Activated T-helper 2 cell treated with anti-CD3 and anti-CD28 coated beads, Interferon-gamma antibody, Interleukin-2, Interleukin-4, amounts not matched to agents 10 μg/mL and 5 μg/mL and 100 μg/mL, durations not matched to agents 14 hours and 24 hours and 36 hours (primary cell): ENCODE measurements around the gene COL13A1. TPM values are rescaled to one million over a fixed set of nuclear protein-coding genes. Genes with fewer than 3 reads are reported as not detected.

ENCODE experiments used
- DNase-seq: peaks from one replicate; pipeline ENCODE4 v3.0.0; 2021; ENCODE audit warnings: low spot score
- H3K27ac Mint-ChIP-seq: one replicate; pipeline ENCODE4 v1.8.0; 2021; ENCODE audit warnings: mixed read lengths
- H3K27me3 Mint-ChIP-seq: one replicate; pipeline ENCODE4 v1.8.0; 2021; ENCODE audit warnings: low read depth, mixed read lengths
- H3K36me3 Mint-ChIP-seq: one replicate; pipeline ENCODE4 v1.8.0; 2021; ENCODE audit warnings: low read depth, mixed read lengths
- H3K4me1 Mint-ChIP-seq: one replicate; pipeline ENCODE4 v1.8.0; 2021; ENCODE audit warnings: low read depth, mixed read lengths
- H3K4me3 Mint-ChIP-seq: one replicate; pipeline ENCODE4 v1.8.0; 2021; ENCODE audit warnings: low read depth, mild to moderate bottlenecking, moderate library complexity, mixed read lengths
- H3K9me3 Mint-ChIP-seq: one replicate; pipeline ENCODE4 v1.8.0; 2021; ENCODE audit warnings: mixed read lengths
- intact Hi-C: fragments of 100-400 bp; cut with micrococcal nuclease; formaldehyde crosslinking; loops from one replicate; pipeline ENCODE4 v1.15.1; 2023
- total RNA-seq: library from RNA; stranded (reverse); gene quantifications from 2 replicates; pipeline ENCODE4 v1.2.3, GENCODE V29; 2022

COL13A1 gene
- total RNA-seq, 1 donor from 2014 or later, result not detected

GRCh38 chr10:69928339-69928738 is 126.6 kb downstream of the COL13A1 start:
- H3K27ac Mint-ChIP-seq, result no peak overlapping the region
- H3K4me3 Mint-ChIP-seq, result no peak overlapping the region
- H3K27me3 Mint-ChIP-seq, result peaks cover 2% of the 10 kb centered on the region
- no peaks in the 10 kb centered on the region for H3K4me1 Mint-ChIP-seq
- DNase-seq, result no peak
- no peaks in the 10 kb centered on the region for H3K36me3 Mint-ChIP-seq
- no peaks in the 10 kb centered on the region for H3K9me3 Mint-ChIP-seq
- intact Hi-C loops, result no loop called here

GRCh38 chr10:69929575-69929974 is 127.9 kb downstream of the COL13A1 start:
- Mint-ChIP-seq H3K9me3 (no peaks in the 10 kb centered on the region), H3K4me3 (no peak overlapping the region), H3K27ac (no peak overlapping the region), H3K27me3 (peaks cover 2% of the 10 kb centered on the region), H3K36me3 (no peaks in the 10 kb centered on the region), H3K4me1 (no peaks in the 10 kb centered on the region)
- no peak for DNase-seq
- intact Hi-C loops, result no loop called here

DNA sequence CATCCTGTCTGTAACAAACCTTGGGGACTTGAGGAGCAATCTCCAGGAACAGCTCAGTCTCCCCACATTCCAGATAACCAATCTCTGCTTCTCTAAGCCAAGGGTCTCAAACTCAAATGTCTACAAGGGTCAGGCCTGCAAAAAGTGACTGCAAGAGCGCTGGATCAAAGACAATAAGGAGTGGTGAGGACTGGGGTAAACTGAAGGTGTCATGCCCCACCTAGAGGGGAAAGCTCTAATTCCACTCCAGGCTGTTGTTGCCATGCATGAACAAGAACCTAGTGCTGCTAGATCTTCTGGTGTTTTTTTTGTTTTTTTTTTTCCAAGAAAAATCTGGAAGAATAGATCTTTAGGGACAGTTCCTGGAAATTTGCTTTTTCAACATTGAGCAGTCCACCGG is 133.1 kb downstream of the COL13A1 start:
- no peak overlapping the region for H3K4me3 Mint-ChIP-seq
- no peaks in the 10 kb centered on the region for H3K27me3 Mint-ChIP-seq
- DNase-seq, result no peak
- no peak overlapping the region for H3K27ac Mint-ChIP-seq
- intact Hi-C loops, result no loop called here
- H3K9me3 Mint-ChIP-seq, result no peaks in the 10 kb centered on the region
- no peaks in the 10 kb centered on the region for H3K36me3 Mint-ChIP-seq
- H3K4me1 Mint-ChIP-seq, result no peaks in the 10 kb centered on the region

- H3K4me3 Mint-ChIP-seq, result no peak overlapping the region
- H3K27ac Mint-ChIP-seq, result no peak overlapping the region
- H3K4me1 Mint-ChIP-seq, result no peaks in the 10 kb centered on the region
- intact Hi-C loops, result no loop called here
- no peaks in the 10 kb centered on the region for H3K9me3 Mint-ChIP-seq
- no peak for DNase-seq
- H3K27me3 Mint-ChIP-seq, result no peaks in the 10 kb centered on the region
- H3K36me3 Mint-ChIP-seq, result no peaks in the 10 kb centered on the region
Measured at GRCh38 chr10:69936091-69936490, 134.4 kb downstream of the COL13A1 start.

GRCh38 chr10:69938541-69938991 is 136.9 kb downstream of the COL13A1 start:
- intact Hi-C loops, result no loop called here
- H3K27ac Mint-ChIP-seq, result no peak overlapping the region

DNA sequence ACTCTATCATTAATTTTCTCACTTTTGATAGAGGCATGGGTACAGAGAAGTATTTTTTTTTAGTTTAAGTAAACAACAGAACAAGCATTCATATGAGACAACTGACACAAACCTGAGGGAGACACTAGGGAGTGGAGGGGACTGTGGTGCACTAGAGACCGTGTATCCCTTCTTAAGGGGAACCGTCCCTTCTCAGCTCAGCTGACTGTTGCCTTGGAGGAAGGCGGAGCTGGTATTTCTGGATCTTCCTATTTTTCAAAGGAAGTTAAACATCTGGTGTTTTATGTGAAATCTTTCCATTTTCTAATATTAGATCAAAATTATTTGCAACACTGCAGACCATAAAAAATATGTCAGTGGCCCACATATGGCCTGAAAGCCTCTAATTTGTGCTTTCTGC is 137.4 kb downstream of the COL13A1 start:
- Mint-ChIP-seq H3K27me3 (no peaks in the 10 kb centered on the region), H3K36me3 (no peaks in the 10 kb centered on the region), H3K9me3 (no peaks in the 10 kb centered on the region), H3K4me1 (no peaks in the 10 kb centered on the region), H3K27ac (no peak overlapping the region), H3K4me3 (no peak overlapping the region)
- DNase-seq, result no peak
- intact Hi-C loops, result no loop called here

More at GRCh38 chr10:69938541-69938991, 136.9 kb downstream of the COL13A1 start:
- DNase-seq, result no peak
- Mint-ChIP-seq H3K4me3 (no peak overlapping the region), H3K4me1 (no peaks in the 10 kb centered on the region), H3K9me3 (no peaks in the 10 kb centered on the region), H3K36me3 (no peaks in the 10 kb centered on the region), H3K27me3 (no peaks in the 10 kb centered on the region)

- intact Hi-C loops, result no loop called here
- no peak overlapping the region for H3K27ac Mint-ChIP-seq
- no peaks in the 10 kb centered on the region for H3K9me3 Mint-ChIP-seq
- no peaks in the 10 kb centered on the region for H3K27me3 Mint-ChIP-seq
- H3K4me1 Mint-ChIP-seq, result no peaks in the 10 kb centered on the region
- H3K36me3 Mint-ChIP-seq, result no peaks in the 10 kb centered on the region
- DNase-seq, result no peak
- H3K4me3 Mint-ChIP-seq, result no peak overlapping the region
Measured at GRCh38 chr10:69939481-69939880, 137.8 kb downstream of the COL13A1 start.

- no peaks in the 10 kb centered on the region for H3K27me3 Mint-ChIP-seq
- H3K9me3 Mint-ChIP-seq, result no peaks in the 10 kb centered on the region
- H3K36me3 Mint-ChIP-seq, result no peaks in the 10 kb centered on the region
- intact Hi-C loops, result no loop called here
- H3K4me1 Mint-ChIP-seq, result no peaks in the 10 kb centered on the region
- no peak for DNase-seq
- no peak overlapping the region for H3K4me3 Mint-ChIP-seq
- H3K27ac Mint-ChIP-seq, result no peak overlapping the region
Measured at GRCh38 chr10:69941730-69942129, 140.0 kb downstream of the COL13A1 start.

DNA sequence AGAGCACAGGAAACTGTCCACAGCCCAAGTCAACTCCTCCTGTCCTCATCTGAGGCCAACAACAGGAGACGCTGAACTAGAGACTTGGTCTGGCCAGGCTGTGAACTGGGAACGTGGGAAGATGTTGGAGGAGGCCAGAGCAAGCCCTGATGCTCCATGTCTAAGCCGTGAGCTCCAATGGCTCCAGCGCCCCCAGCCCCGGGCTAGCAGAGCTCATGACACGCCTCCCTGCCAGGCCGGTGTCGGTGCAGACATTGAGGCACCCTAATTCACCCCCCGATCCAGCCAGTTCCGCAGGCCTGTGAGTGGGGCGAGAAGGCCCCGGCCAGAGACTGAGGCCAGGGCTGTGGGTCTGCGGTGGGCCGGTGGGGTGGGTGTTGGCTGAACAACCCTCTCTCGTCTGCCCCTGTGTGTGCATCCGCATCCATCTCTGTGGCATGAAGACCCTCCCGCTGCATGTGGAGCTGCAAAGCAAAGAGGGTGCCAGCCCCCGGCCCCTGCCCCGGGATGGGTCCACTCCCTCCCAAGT is 141.7 kb downstream of the COL13A1 start:
- H3K27me3 Mint-ChIP-seq, result no peaks in the 10 kb centered on the region
- H3K4me3 Mint-ChIP-seq, result no peak overlapping the region

GRCh38 chr10:69944761-69945160 is 143.1 kb downstream of the COL13A1 start:
- intact Hi-C loops, result no loop called here
- H3K36me3 Mint-ChIP-seq, result no peaks in the 10 kb centered on the region
- no peak overlapping the region for H3K4me3 Mint-ChIP-seq
- no peak for DNase-seq
- no peaks in the 10 kb centered on the region for H3K27me3 Mint-ChIP-seq
- no peak overlapping the region for H3K27ac Mint-ChIP-seq
- no peaks in the 10 kb centered on the region for H3K9me3 Mint-ChIP-seq
- no peaks in the 10 kb centered on the region for H3K4me1 Mint-ChIP-seq

More for the DNA sequence above, 141.7 kb downstream of the COL13A1 start:
- Mint-ChIP-seq H3K4me1 (no peaks in the 10 kb centered on the region), H3K9me3 (no peaks in the 10 kb centered on the region), H3K36me3 (no peaks in the 10 kb centered on the region), H3K27ac (no peak overlapping the region)
- intact Hi-C loops, result no loop called here
- no peak for DNase-seq

DNA sequence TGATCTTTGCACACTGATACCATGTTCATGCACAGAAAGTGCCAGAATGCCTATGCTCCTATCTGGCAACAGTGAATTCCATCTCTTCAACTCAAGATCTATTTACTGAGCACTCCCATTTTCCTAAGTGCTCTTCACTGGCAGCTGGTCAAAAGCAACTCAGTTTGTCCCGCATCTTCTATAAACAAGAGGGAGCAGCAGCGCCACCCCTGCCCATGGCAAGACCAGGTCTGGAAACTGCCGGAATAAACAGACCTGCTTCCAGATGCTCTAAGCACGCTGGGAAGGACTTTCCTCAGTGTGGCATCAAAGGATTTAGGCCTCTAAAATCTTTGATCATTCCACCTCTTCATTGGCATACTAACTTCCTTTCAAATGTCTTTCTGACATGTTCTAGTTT is 146.6 kb downstream of the COL13A1 start:
- intact Hi-C loops, result no loop called here
- Mint-ChIP-seq H3K9me3 (no peaks in the 10 kb centered on the region), H3K4me3 (no peak overlapping the region), H3K27me3 (peaks cover 3% of the 10 kb centered on the region), H3K4me1 (no peaks in the 10 kb centered on the region), H3K36me3 (no peaks in the 10 kb centered on the region), H3K27ac (no peak overlapping the region)
- no peak for DNase-seq

DNA sequence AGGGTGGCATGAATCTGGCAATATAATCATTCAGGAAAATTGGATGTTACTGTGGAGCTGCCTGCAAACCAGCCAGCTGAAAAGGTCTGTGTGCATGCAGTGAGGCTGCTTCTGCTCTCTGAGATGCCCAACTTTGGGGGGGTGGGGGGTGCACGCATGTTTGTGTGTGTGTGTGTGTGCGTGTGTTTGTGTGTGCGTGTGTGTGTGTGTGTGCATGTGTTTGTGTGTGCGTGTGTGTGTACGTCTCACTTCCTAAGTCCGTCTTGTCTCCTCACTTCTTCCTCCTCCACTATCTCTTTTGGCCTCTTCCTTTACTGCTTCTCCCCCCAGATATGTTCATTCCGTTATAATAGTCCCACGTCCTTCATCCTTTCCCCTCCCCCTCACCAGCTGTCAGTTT is 148.1 kb downstream of the COL13A1 start:
- Mint-ChIP-seq H3K36me3 (no peaks in the 10 kb centered on the region), H3K4me1 (no peaks in the 10 kb centered on the region), H3K27ac (no peak overlapping the region), H3K4me3 (no peak overlapping the region), H3K27me3 (peaks cover 3% of the 10 kb centered on the region), H3K9me3 (no peaks in the 10 kb centered on the region)
- intact Hi-C loops, result no loop called here
- no peak for DNase-seq

- no peaks in the 10 kb centered on the region for H3K4me1 Mint-ChIP-seq
- no peak for DNase-seq
- H3K4me3 Mint-ChIP-seq, result no peak overlapping the region
- intact Hi-C loops, result no loop called here
- no peaks in the 10 kb centered on the region for H3K36me3 Mint-ChIP-seq
- no peaks in the 10 kb centered on the region for H3K9me3 Mint-ChIP-seq
- peaks cover 3% of the 10 kb centered on the region for H3K27me3 Mint-ChIP-seq
- no peak overlapping the region for H3K27ac Mint-ChIP-seq
Measured at GRCh38 chr10:69951658-69952057, 150.0 kb downstream of the COL13A1 start.
